Measurements from ENCODE around the gene CHCHD3.

CHCHD3 gene

DNA sequence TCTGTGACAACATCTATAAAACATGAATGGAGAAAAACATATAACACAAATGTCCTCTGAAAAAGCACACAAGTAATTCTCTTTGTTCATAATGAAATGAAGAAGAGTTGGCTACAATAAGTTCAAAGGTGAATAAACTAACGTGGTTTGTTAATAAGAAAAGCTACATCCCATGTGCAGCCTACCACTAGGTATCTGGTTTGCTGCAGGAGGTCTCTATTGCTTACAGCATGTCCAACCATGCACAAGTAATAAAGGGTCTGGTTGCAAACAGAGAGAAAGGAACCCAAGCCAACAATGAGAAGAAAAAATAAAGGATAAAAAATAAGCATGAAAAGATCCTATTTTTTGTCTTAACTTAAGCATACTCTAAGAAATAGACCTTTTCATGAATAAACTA is 139.2 kb downstream of the CHCHD3 start:
- Histone ChIP-seq H3K9me3 (ENCODE audit: control insufficient read depth in 2 of 2, low read length in 2 of 2) (no peaks in the 10 kb centered on the region), H3K27me3 (ENCODE audit: control insufficient read depth in 2 of 2, insufficient read depth in 2 of 2, low read length in 2 of 2) (no peaks in the 10 kb centered on the region), H3K4me3 (ENCODE audit: low read length in 2 of 2) (no peak overlapping the region), H3K4me1 (ENCODE audit: control insufficient read depth in 2 of 2, insufficient read depth in 2 of 2, low read length in 2 of 2) (peaks cover 0 to 2% of the 10 kb centered on the region in 2 donors), H3K27ac (ENCODE audit: low read depth in 2 of 2, low read length in 2 of 2) (no peak overlapping the region), H3K9ac (ENCODE audit: low read depth in 1 of 2, low read length in 2 of 2) (no peak overlapping the region), H3K36me3 (ENCODE audit: control insufficient read depth in 2 of 2, insufficient read depth in 2 of 2, low read length in 2 of 2) (no peaks in the 10 kb centered on the region)

DNA sequence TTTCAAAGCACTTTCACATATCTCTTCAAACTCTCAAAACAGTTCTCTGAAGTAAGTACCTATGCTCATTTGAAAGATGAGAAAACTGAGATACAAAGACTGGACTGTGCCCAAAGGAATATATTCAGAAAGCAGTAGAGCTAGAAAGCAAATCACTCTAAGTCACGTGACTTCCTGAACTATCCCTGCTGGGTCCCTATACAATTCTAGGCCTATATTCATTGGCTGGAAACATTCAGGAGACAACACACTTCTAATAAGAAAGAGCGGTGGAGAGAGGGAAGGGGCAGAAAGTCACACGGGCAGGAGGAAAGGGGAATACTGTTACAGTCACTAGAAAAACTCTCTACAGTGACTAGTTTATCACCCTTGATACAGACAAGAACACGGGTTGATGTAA is 140.0 kb downstream of the CHCHD3 start:
- Histone ChIP-seq H3K4me1 (ENCODE audit: control insufficient read depth in 2 of 2, insufficient read depth in 2 of 2, low read length in 2 of 2) (peaks cover 0 to 2% of the 10 kb centered on the region in 2 donors), H3K27ac (ENCODE audit: low read depth in 2 of 2, low read length in 2 of 2) (no peak overlapping the region), H3K4me3 (ENCODE audit: low read length in 2 of 2) (no peak overlapping the region), H3K9ac (ENCODE audit: low read depth in 1 of 2, low read length in 2 of 2) (no peak overlapping the region), H3K27me3 (ENCODE audit: control insufficient read depth in 2 of 2, insufficient read depth in 2 of 2, low read length in 2 of 2) (no peaks in the 10 kb centered on the region), H3K9me3 (ENCODE audit: control insufficient read depth in 2 of 2, low read length in 2 of 2) (no peaks in the 10 kb centered on the region), H3K36me3 (ENCODE audit: control insufficient read depth in 2 of 2, insufficient read depth in 2 of 2, low read length in 2 of 2) (no peaks in the 10 kb centered on the region)

DNA sequence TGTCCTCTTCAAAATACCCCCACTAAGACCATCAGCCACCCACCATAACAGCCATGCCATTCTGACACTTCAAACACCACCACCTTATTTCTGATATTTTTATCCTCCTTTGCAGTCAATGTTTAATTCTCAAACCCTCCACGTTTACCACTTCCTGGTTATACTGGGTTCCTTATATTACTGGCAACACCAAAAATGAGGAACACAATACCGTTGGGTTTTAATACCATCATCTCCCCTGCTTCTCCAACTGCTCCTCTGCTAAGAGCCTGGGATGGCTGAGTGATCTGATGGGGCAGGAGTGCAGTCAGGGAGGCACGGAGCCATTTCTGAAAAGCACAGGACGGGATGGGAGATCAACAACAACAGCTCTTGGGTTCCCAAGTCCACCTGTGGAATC is 140.5 kb downstream of the CHCHD3 start:
- H3K4me1 ChIP-seq (ENCODE audit: control insufficient read depth in 2 of 2, insufficient read depth in 2 of 2, low read length in 2 of 2): peaks cover 0 to 2% of the 10 kb centered on the region in 2 donors
- H3K4me3 ChIP-seq (ENCODE audit: low read length in 2 of 2): no peak overlapping the region
- H3K9ac ChIP-seq (ENCODE audit: low read depth in 1 of 2, low read length in 2 of 2): no peak overlapping the region
- no peaks in the 10 kb centered on the region for H3K9me3 ChIP-seq (ENCODE audit: control insufficient read depth in 2 of 2, low read length in 2 of 2)
- H3K27me3 ChIP-seq (ENCODE audit: control insufficient read depth in 2 of 2, insufficient read depth in 2 of 2, low read length in 2 of 2): no peaks in the 10 kb centered on the region
- H3K36me3 ChIP-seq (ENCODE audit: control insufficient read depth in 2 of 2, insufficient read depth in 2 of 2, low read length in 2 of 2): no peaks in the 10 kb centered on the region
- H3K27ac ChIP-seq (ENCODE audit: low read depth in 2 of 2, low read length in 2 of 2): no peak overlapping the region

DNA sequence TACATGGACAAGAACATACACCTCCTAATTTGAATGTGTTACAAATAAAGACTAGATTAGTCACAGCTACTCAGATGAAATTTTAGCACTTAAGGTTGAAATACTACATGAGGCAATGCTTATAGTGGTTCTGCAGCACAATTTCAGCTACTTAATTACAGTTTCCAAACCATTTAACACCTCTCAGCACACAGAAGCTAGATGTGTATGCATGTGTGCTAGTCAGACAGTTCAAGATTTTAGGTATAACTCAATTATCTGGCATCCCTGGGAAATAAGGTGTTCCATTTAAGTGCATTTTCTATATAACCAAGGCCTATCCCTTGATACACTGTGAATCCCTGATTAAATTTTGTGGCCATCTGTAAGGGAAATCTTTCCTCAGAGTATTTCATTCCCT is 141.8 kb downstream of the CHCHD3 start:
- no peaks in the 10 kb centered on the region for H3K27me3 ChIP-seq (ENCODE audit: control insufficient read depth in 2 of 2, insufficient read depth in 2 of 2, low read length in 2 of 2)
- peaks cover 0 to 2% of the 10 kb centered on the region in 2 donors for H3K4me1 ChIP-seq (ENCODE audit: control insufficient read depth in 2 of 2, insufficient read depth in 2 of 2, low read length in 2 of 2)
- peaks cover 0 to 3% of the 10 kb centered on the region in 2 donors for H3K9me3 ChIP-seq (ENCODE audit: control insufficient read depth in 2 of 2, low read length in 2 of 2)
- no peak overlapping the region for H3K9ac ChIP-seq (ENCODE audit: low read depth in 1 of 2, low read length in 2 of 2)
- no peak overlapping the region for H3K4me3 ChIP-seq (ENCODE audit: low read length in 2 of 2)
- H3K36me3 ChIP-seq (ENCODE audit: control insufficient read depth in 2 of 2, insufficient read depth in 2 of 2, low read length in 2 of 2): no peaks in the 10 kb centered on the region
- H3K27ac ChIP-seq (ENCODE audit: low read depth in 2 of 2, low read length in 2 of 2): no peak overlapping the region

DNA sequence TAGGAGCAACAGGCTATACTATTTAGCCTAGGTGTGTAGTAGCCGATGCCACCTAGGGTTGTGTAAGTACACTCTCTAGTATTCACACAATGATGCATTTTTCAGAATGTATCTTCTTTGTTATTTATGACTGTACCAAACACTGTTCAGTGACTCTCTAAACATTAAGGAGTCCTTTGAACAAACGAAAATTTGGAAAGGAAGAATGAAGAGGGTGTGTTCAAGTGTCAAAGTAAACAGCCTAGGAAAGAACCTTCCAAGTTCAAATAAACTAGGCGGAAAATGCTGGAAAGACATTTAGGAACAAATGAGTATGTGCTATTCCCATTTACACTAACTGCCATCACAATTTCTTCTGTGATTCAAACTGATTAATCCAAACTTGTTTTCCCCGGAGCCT is 142.4 kb downstream of the CHCHD3 start:
- Histone ChIP-seq H3K9me3 (ENCODE audit: control insufficient read depth in 2 of 2, low read length in 2 of 2) (peaks cover 0 to 3% of the 10 kb centered on the region in 2 donors), H3K36me3 (ENCODE audit: control insufficient read depth in 2 of 2, insufficient read depth in 2 of 2, low read length in 2 of 2) (no peaks in the 10 kb centered on the region), H3K4me3 (ENCODE audit: low read length in 2 of 2) (no peak overlapping the region), H3K27me3 (ENCODE audit: control insufficient read depth in 2 of 2, insufficient read depth in 2 of 2, low read length in 2 of 2) (no peaks in the 10 kb centered on the region), H3K9ac (ENCODE audit: low read depth in 1 of 2, low read length in 2 of 2) (no peak overlapping the region), H3K27ac (ENCODE audit: low read depth in 2 of 2, low read length in 2 of 2) (no peak overlapping the region), H3K4me1 (ENCODE audit: control insufficient read depth in 2 of 2, insufficient read depth in 2 of 2, low read length in 2 of 2) (peaks cover 0 to under 1% of the 10 kb centered on the region in 2 donors)

DNA sequence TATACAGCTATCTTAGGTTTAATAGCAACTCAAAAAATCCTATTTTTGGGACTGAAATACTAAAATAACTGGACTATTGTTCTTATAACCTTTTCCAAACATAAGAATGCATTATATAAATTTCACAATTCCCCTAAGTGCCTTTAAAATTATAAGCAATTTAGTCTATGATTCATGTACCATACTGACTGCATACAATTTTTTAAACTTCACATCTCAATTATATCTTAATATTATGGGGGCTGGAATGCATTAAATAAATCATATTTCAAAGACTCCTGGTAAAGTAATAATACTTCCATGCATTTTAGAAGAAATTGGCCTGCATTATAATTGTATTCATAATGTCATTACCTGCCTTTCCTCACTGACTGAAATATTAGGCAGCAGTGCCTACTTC is 144.6 kb downstream of the CHCHD3 start:
- Histone ChIP-seq H3K4me1 (ENCODE audit: control insufficient read depth in 2 of 2, insufficient read depth in 2 of 2, low read length in 2 of 2) (no peaks in the 10 kb centered on the region), H3K9ac (ENCODE audit: low read depth in 1 of 2, low read length in 2 of 2) (no peak overlapping the region), H3K27me3 (ENCODE audit: control insufficient read depth in 2 of 2, insufficient read depth in 2 of 2, low read length in 2 of 2) (no peaks in the 10 kb centered on the region), H3K4me3 (ENCODE audit: low read length in 2 of 2) (no peak overlapping the region), H3K9me3 (ENCODE audit: control insufficient read depth in 2 of 2, low read length in 2 of 2) (peaks cover 0 to 3% of the 10 kb centered on the region in 2 donors), H3K27ac (ENCODE audit: low read depth in 2 of 2, low read length in 2 of 2) (no peak overlapping the region), H3K36me3 (ENCODE audit: control insufficient read depth in 2 of 2, insufficient read depth in 2 of 2, low read length in 2 of 2) (no peaks in the 10 kb centered on the region)

DNA sequence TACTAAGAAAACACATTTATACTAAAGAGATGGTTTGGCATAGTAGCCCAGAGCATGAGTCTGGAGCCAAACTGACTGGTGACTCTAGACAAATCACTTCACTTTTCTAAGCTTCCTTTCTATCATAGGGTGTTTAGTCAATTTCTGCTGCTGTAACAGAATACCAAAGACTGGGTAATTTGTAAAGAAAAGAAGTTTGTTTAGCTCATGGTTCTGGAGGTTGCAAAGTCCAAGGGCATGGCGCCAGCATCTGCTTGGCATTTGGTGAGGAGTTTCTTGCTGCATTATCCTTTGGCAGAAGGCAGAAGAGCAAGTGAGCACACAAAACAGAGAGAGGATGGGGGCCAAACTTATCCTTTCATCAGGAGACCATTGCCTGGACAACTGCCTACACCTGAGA is 146.3 kb downstream of the CHCHD3 start:
- H3K36me3 ChIP-seq (ENCODE audit: control insufficient read depth in 2 of 2, insufficient read depth in 2 of 2, low read length in 2 of 2): no peaks in the 10 kb centered on the region
- no peaks in the 10 kb centered on the region for H3K4me1 ChIP-seq (ENCODE audit: control insufficient read depth in 2 of 2, insufficient read depth in 2 of 2, low read length in 2 of 2)
- H3K9ac ChIP-seq (ENCODE audit: low read depth in 1 of 2, low read length in 2 of 2): no peak overlapping the region
- no peaks in the 10 kb centered on the region for H3K27me3 ChIP-seq (ENCODE audit: control insufficient read depth in 2 of 2, insufficient read depth in 2 of 2, low read length in 2 of 2)
- H3K9me3 ChIP-seq (ENCODE audit: control insufficient read depth in 2 of 2, low read length in 2 of 2): peaks cover 0 to 3% of the 10 kb centered on the region in 2 donors
- H3K4me3 ChIP-seq (ENCODE audit: low read length in 2 of 2): no peak overlapping the region
- no peak overlapping the region for H3K27ac ChIP-seq (ENCODE audit: low read depth in 2 of 2, low read length in 2 of 2)

DNA sequence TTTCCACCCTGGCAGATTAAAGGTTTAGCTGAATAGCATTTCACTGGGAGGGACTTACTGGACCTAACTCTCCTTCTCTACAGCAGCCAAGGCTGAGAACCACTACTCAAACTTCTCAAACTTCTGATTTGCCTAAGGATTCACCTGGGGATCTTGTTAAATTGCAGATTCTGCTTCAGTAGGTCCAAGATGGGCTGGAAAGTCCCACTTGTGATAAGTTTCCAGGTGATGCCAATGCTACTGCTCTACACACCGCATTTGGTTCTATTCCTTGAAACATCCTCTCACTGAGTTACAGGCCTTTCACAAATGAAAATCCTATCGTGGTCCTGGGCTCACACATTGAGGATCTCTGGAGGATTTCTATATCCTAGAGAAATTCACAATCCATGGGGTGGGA is 147.9 kb downstream of the CHCHD3 start:
- Histone ChIP-seq H3K27ac (ENCODE audit: low read depth in 2 of 2, low read length in 2 of 2) (no peak overlapping the region), H3K36me3 (ENCODE audit: control insufficient read depth in 2 of 2, insufficient read depth in 2 of 2, low read length in 2 of 2) (no peaks in the 10 kb centered on the region), H3K4me1 (ENCODE audit: control insufficient read depth in 2 of 2, insufficient read depth in 2 of 2, low read length in 2 of 2) (no peaks in the 10 kb centered on the region), H3K9ac (ENCODE audit: low read depth in 1 of 2, low read length in 2 of 2) (no peak overlapping the region), H3K27me3 (ENCODE audit: control insufficient read depth in 2 of 2, insufficient read depth in 2 of 2, low read length in 2 of 2) (no peaks in the 10 kb centered on the region), H3K9me3 (ENCODE audit: control insufficient read depth in 2 of 2, low read length in 2 of 2) (peaks cover 0 to 3% of the 10 kb centered on the region in 2 donors), H3K4me3 (ENCODE audit: low read length in 2 of 2) (no peak overlapping the region)

DNA sequence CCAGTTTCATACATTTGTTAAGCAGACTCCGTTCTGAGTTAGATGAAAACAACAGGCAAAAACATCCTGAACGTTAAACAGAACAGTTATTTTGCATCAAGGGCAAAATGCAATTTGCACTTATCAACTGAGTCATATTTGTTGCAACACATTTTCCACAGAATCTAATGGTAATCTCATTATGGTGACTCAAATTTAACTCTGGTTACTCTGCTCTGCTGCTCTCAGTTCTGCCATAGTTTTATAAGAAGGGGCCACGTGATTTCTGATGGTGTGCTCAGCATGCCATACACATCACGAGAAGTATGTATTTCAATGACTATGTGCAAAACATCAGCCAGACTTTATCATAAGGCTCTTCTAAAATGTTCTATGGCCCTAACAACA is 148.8 kb downstream of the CHCHD3 start:
- Histone ChIP-seq H3K9me3 (ENCODE audit: control insufficient read depth in 2 of 2, low read length in 2 of 2) (peaks cover 0 to 3% of the 10 kb centered on the region in 2 donors), H3K27me3 (ENCODE audit: control insufficient read depth in 2 of 2, insufficient read depth in 2 of 2, low read length in 2 of 2) (no peaks in the 10 kb centered on the region), H3K4me1 (ENCODE audit: control insufficient read depth in 2 of 2, insufficient read depth in 2 of 2, low read length in 2 of 2) (no peaks in the 10 kb centered on the region), H3K36me3 (ENCODE audit: control insufficient read depth in 2 of 2, insufficient read depth in 2 of 2, low read length in 2 of 2) (no peaks in the 10 kb centered on the region), H3K27ac (ENCODE audit: low read depth in 2 of 2, low read length in 2 of 2) (no peak overlapping the region), H3K4me3 (ENCODE audit: low read length in 2 of 2) (no peak overlapping the region), H3K9ac (ENCODE audit: low read depth in 1 of 2, low read length in 2 of 2) (no peak overlapping the region)

DNA sequence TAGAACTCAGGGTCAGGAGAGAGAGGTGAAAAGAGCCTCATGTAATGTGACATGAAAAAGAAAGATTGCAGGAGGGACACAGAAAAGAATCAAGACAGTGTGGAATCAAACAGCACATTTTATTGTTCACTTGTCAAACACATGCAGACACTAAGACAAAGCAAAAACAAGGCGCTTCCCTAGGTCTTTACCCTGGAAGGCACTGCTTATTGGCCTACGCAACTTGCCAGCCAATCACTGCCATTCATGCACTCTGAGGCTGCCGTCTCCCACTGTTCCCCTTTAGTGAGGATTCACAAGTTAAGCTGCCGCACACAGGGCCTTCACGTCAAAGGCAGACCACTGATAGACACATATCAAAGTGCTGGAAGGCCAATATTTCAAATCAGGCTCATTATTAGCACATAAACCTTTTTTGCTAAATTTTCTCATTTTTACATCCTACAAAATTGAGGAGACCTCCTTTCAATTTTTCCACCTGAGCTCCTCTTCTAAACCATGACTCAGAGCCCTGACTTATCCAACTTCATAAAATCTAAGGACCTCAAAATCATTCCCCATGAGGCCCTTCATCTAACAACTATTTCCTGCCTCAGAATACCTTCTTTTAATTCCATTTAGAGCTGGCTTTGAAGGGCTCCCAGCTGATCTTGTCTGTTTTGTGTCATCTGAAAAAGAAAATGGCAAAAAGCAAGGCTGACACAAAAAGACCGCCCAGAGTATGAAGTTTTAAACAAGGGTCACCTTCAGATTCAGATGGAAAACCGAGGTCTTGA is 149.4 kb downstream of the CHCHD3 start:
- Histone ChIP-seq H3K36me3 (ENCODE audit: control insufficient read depth in 2 of 2, insufficient read depth in 2 of 2, low read length in 2 of 2) (no peaks in the 10 kb centered on the region), H3K27me3 (ENCODE audit: control insufficient read depth in 2 of 2, insufficient read depth in 2 of 2, low read length in 2 of 2) (no peaks in the 10 kb centered on the region), H3K4me1 (ENCODE audit: control insufficient read depth in 2 of 2, insufficient read depth in 2 of 2, low read length in 2 of 2) (no peaks in the 10 kb centered on the region), H3K4me3 (ENCODE audit: low read length in 2 of 2) (no peak overlapping the region), H3K9me3 (ENCODE audit: control insufficient read depth in 2 of 2, low read length in 2 of 2) (peaks cover 0 to 3% of the 10 kb centered on the region in 2 donors), H3K27ac (ENCODE audit: low read depth in 2 of 2, low read length in 2 of 2) (no peak overlapping the region), H3K9ac (ENCODE audit: low read depth in 1 of 2, low read length in 2 of 2) (no peak overlapping the region)

Measured in mucosa of rectum (tissue), 2 donors.